ENCODE results near the gene HABP4.

- TF ChIP-seq CTCF (IDR thresholded peaks at IDR 0.05) (no peak), POLR2A (IDR thresholded peaks at IDR 0.05) (no peak), EP300 (IDR thresholded peaks at IDR 0.05) (no peak)
Observed at GRCh38 chr9:96440671-96441199, 9.2 kb upstream of the HABP4 start.
